HepG2 (cell line): ENCODE results near the gene UACA. TPM values are rescaled to one million over a fixed set of nuclear protein-coding genes. Genes with fewer than 3 reads are reported as not detected.

Source experiments
- ATAC-seq: fragments of 200-7000 bp; cut with Tn5 transposase; 3 replicates; pipeline ENCODE4 v1.9.1; 2020; ENCODE audit warnings: mild to moderate bottlenecking, moderate library complexity
- BruUV-seq: library from RNA; stranded (reverse); fragments of 400-500 nt; replicated peaks from 2 replicates; lab custom pipeline; 2021; lab: Mats Ljungman, UMichigan
- CTCF ChIA-PET: fragments of 300-600 bp; formaldehyde crosslinking; extraction: SDS; loops from one replicate; lab custom pipeline; 2021; ENCODE audit warnings: low total read pairs, inconsistent platforms, low intra/inter-chr PET ratio; lab: Yijun Ruan, JAX
- POLR2A ChIA-PET: fragments of 350-600 bp; sonication (Branson Sonifier 250); formaldehyde crosslinking; loops from one replicate; lab custom pipeline; 2020; ENCODE audit warnings: antibody characterized with exemption, inconsistent platforms; lab: Yijun Ruan, JAX
- DNase-seq: peaks from one replicate; pipeline ENCODE4 v3.0.0-alpha.2; 2015; ENCODE audit warnings: low spot score
- FAIRE-seq: peaks from 3 replicates; lab custom pipeline; 2011; peaks lifted over from hg19 to GRCh38; lab: Jason Lieb, UNC
- H2AFZ ChIP-seq: one replicate; pipeline ENCODE4 v1.6.1; 2011; ENCODE audit warnings: low read length, inconsistent platforms
- H3K27ac ChIP-seq: fragments of 300-600 bp; 3 replicates; pipeline ENCODE4 v1.8.0; 2011; ENCODE audit warnings: mixed run types, mild to moderate bottlenecking, mixed read lengths, low read length, inconsistent platforms; ENCODE audit not compliant: insufficient read depth; ENCODE audit errors: extremely low read length
- H3K27me3 ChIP-seq, 2 experiments: fragments of 200-600 bp in 1 of 2; 2 replicates in 1 of 2; 3 replicates in 1 of 2; pipeline versions ENCODE4 v1.6.0 to v1.8.0; 2011; ENCODE audit warnings: low read length in 2 of 2, mild to moderate bottlenecking in 2 of 2, moderate library complexity in 2 of 2, inconsistent platforms in 1 of 2; ENCODE audit not compliant: insufficient read depth in 2 of 2, control insufficient read depth in 1 of 2
- H3K36me3 ChIP-seq, 2 experiments: fragments of 200-600 bp in 1 of 2; replicated peaks in 1 of 2; 2 replicates in 1 of 2; 3 replicates in 1 of 2; pipeline versions ENCODE4 v1.5.1 to v1.8.0; 2011; ENCODE audit warnings: low read length in 2 of 2, inconsistent platforms in 1 of 2; ENCODE audit not compliant: insufficient read depth in 2 of 2, control insufficient read depth in 1 of 2
- H3K4me1 ChIP-seq: 2 replicates; pipeline ENCODE4 v1.5.1; 2012; ENCODE audit warnings: low read length, inconsistent platforms; ENCODE audit not compliant: insufficient read depth
- H3K4me2 ChIP-seq: 2 replicates; pipeline ENCODE4 v1.6.0; 2011; ENCODE audit warnings: low read depth, low read length, inconsistent platforms
- H3K4me3 ChIP-seq, 3 experiments: fragments of 200-600 bp in 1 of 3; sonication (generic), shearing (Covaris generic) in 1 of 3; replicated peaks in 1 of 3; 2 replicates each; pipeline ENCODE4 v1.5.1; 2011 to 2016; ENCODE audit warnings: low read length in 3 of 3, inconsistent platforms in 2 of 3, low read depth in 2 of 3, mild to moderate bottlenecking in 2 of 3, control low read depth in 1 of 3, mixed read lengths in 1 of 3; ENCODE audit not compliant: insufficient read depth in 1 of 3
- H3K79me2 ChIP-seq: one replicate; pipeline ENCODE4 v1.6.1; 2011; ENCODE audit warnings: low read length, inconsistent platforms; ENCODE audit not compliant: insufficient read depth
- H3K9ac ChIP-seq: 2 replicates; pipeline ENCODE4 v1.6.0; 2011; ENCODE audit warnings: mild to moderate bottlenecking, low read depth, low read length, inconsistent platforms; ENCODE audit not compliant: insufficient read depth
- H3K9me3 ChIP-seq: 2 replicates; pipeline ENCODE4 v1.5.1; 2012; ENCODE audit warnings: mild to moderate bottlenecking, low read length
- H4K20me1 ChIP-seq: 2 replicates; pipeline ENCODE4 v1.6.0; 2011; ENCODE audit warnings: inconsistent platforms, mild to moderate bottlenecking, low read length, moderate library complexity; ENCODE audit not compliant: insufficient read depth
- EEA1 ChIP-seq: sonication (generic); formaldehyde crosslinking; IDR thresholded peaks from 2 replicates; pipeline ENCODE4 v1.5.1; 2020; ENCODE audit warnings: mild to moderate bottlenecking, missing genetic modification reagents, borderline replicate concordance
- FOXP1 ChIP-seq, 2 experiments: fragments of 450-650 bp in 1 of 2; IDR thresholded peaks; 2 replicates each; pipeline ENCODE4 v1.6.1; 2017 to 2018; ENCODE audit warnings: antibody characterized with exemption in 1 of 2
- LCORL ChIP-seq, 2 experiments: fragments of 450-650 bp in 1 of 2; sonication (generic) in 1 of 2; formaldehyde crosslinking in 1 of 2; IDR thresholded peaks; 2 replicates each; pipeline versions ENCODE4 v1.5.0 to v1.6.1; 2017 to 2020; ENCODE audit warnings: antibody characterized with exemption in 1 of 2, missing genetic modification reagents in 1 of 2
- MAFF ChIP-seq: IDR thresholded peaks from 2 replicates; pipeline ENCODE4 v1.6.1; 2011; ENCODE audit warnings: low read depth, low read length, improper control_type of control experiment
- MAFK ChIP-seq, 2 experiments: IDR thresholded peaks in 1 of 2; conservative IDR thresholded peaks in 1 of 2; 2 replicates each; pipeline ENCODE4 v1.6.1; 2011; ENCODE audit warnings: improper control_type of control experiment in 2 of 2, low read length in 2 of 2
- NFE2L2 ChIP-seq: fragments of 150-350 bp; IDR thresholded peaks from 2 replicates; pipeline ENCODE4 v1.6.1; 2014; ENCODE audit warnings: low read length
- STAT5B ChIP-seq: sonication (generic); formaldehyde crosslinking; IDR thresholded peaks from 2 replicates; pipeline ENCODE4 v1.4.0; 2020; ENCODE audit warnings: missing genetic modification reagents
- ZNF331 ChIP-seq: sonication (generic); formaldehyde crosslinking; IDR thresholded peaks from 2 replicates; pipeline ENCODE4 v1.4.0; 2020; ENCODE audit warnings: missing genetic modification reagents
- WGBS: methylation state at CpG from one replicate; pipeline ENCODE4 v1.1.6; 2017; ENCODE audit warnings: low lambda C conversion rate; 5-methylcytosine and 5-hydroxymethylcytosine counted together
- in situ Hi-C: cut with HindIII; loops from 2 replicates; pipeline ENCODE4 v1.10.0; 2017; ENCODE audit warnings: low pct_unique_long_range_greater_than_20kb; ENCODE audit not compliant: extremely low pct_ligation_motif_present
- intact Hi-C: fragments of 100-400 bp; cut with micrococcal nuclease; formaldehyde crosslinking; loops from one replicate; pipeline ENCODE4 v1.10.0; 2022; ENCODE audit not compliant: unreplicated experiment
- polyA plus RNA-seq, 8 experiments: library from polyadenylated mRNA; depleted of rRNA in 3 of 8; stranded (reverse) in 7 of 8; unstranded in 1 of 8; fragments of >200 nt; fragmentation: Illumina TruSeq in 4 of 8; extraction: Trizol in 4 of 8; gene quantifications; 2 replicates each; pipeline versions ENCODE4 v1.2.1 to v1.2.3, GENCODE V29; 2011 to 2016; ENCODE audit warnings: low read depth in 4 of 8, missing spikeins in 1 of 8, mixed read lengths in 1 of 8; ENCODE audit not compliant: insufficient read depth in 1 of 8
- total RNA-seq, 5 experiments: library from RNA; depleted of rRNA; stranded (reverse); fragments of >200 nt; fragmentation: Illumina TruSeq; extraction: Trizol; gene quantifications; 2 replicates each; pipeline ENCODE4 v1.2.3, GENCODE V29; 2016; ENCODE audit warnings: low read depth in 1 of 5
- TF ChIP-seq, protein P1 (sequence below): sonication (generic); formaldehyde crosslinking; IDR thresholded peaks from 2 replicates; pipeline ENCODE4 v1.4.0; 2020; ENCODE audit warnings: missing genetic modification reagents, borderline replicate concordance
- TF ChIP-seq, protein P2 (sequence below): sonication (generic); formaldehyde crosslinking; IDR thresholded peaks from 2 replicates; pipeline ENCODE4 v1.4.0; 2020; ENCODE audit warnings: missing genetic modification reagents, low read depth, mild to moderate bottlenecking, borderline replicate concordance
- TF ChIP-seq, protein P3 (sequence below), 2 experiments: fragments of 450-650 bp in 1 of 2; sonication (generic) in 1 of 2; formaldehyde crosslinking in 1 of 2; IDR thresholded peaks; 2 replicates each; pipeline versions ENCODE4 v1.6.1 to v1.8.0; 2016 to 2022; ENCODE audit warnings: antibody characterized with exemption in 1 of 2, mild to moderate bottlenecking in 1 of 2, missing genetic modification reagents in 1 of 2

The UACA gene
- total and polyA plus RNA-seq, 2 of the 13 experiments (the other 11 are each of a cell fraction or from before 2014, with no cell fraction given): 17.8 to 39.2 TPM

DNA sequence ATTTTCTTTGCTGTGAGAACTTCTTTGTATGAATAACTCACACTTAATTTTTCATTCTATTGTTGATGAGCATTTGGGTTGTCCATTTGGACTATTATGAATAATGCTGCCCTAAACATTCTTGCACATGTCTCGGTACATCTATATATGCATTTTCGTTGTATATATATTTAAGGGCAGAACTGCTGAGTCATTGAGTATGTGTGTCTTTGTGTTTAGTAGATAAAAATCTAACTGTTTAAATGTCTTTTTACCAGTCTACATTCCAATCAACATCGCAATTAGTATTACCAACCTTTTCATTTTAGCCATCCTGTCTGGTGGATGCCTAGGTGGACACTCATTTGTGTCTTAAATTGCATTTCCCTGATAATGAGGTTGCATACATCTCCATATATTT lies 144.4 kb downstream of the UACA start:
- H3K36me3 ChIP-seq: no peaks in the 10 kb centered on the region
- H3K4me2 ChIP-seq: no peak overlapping the region
- H4K20me1 ChIP-seq: no peaks in the 10 kb centered on the region
- intact Hi-C loops (no loop called here), in situ Hi-C loops (no loop called here)
- H2AFZ ChIP-seq: no peak overlapping the region
- DNase-seq: no peak
- FAIRE-seq: no peak
- CTCF ChIA-PET: no interaction called here
- H3K27ac ChIP-seq: no peak overlapping the region
- H3K4me1 ChIP-seq: peaks cover 36% of the 10 kb centered on the region
- peaks cover 10% of the 10 kb centered on the region for H3K9me3 ChIP-seq
- POLR2A ChIA-PET: no interaction called here
- TF ChIP-seq, protein P1, sequence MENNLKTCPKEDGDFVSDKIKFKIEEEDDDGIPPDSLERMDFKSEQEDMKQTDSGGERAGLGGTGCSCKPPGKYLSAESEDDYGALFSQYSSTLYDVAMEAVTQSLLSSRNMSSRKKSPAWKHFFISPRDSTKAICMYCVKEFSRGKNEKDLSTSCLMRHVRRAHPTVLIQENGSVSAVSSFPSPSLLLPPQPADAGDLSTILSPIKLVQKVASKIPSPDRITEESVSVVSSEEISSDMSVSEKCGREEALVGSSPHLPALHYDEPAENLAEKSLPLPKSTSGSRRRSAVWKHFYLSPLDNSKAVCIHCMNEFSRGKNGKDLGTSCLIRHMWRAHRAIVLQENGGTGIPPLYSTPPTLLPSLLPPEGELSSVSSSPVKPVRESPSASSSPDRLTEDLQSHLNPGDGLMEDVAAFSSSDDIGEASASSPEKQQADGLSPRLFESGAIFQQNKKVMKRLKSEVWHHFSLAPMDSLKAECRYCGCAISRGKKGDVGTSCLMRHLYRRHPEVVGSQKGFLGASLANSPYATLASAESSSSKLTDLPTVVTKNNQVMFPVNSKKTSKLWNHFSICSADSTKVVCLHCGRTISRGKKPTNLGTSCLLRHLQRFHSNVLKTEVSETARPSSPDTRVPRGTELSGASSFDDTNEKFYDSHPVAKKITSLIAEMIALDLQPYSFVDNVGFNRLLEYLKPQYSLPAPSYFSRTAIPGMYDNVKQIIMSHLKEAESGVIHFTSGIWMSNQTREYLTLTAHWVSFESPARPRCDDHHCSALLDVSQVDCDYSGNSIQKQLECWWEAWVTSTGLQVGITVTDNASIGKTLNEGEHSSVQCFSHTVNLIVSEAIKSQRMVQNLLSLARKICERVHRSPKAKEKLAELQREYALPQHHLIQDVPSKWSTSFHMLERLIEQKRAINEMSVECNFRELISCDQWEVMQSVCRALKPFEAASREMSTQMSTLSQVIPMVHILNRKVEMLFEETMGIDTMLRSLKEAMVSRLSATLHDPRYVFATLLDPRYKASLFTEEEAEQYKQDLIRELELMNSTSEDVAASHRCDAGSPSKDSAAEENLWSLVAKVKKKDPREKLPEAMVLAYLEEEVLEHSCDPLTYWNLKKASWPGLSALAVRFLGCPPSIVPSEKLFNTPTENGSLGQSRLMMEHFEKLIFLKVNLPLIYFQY (CRISPR knock-in tag): no peak
- TF ChIP-seq LCORL (IDR thresholded peaks at IDR 0.05) (no peak), LCORL (CRISPR knock-in tag; IDR thresholded peaks at IDR 0.05) (no peak), MAFF (peak; percentile 76), FOXP1 (IDR thresholded peaks at IDR 0.05) (no peak), FOXP1 (CRISPR knock-in tag; IDR thresholded peaks at IDR 0.05) (no peak), ZNF331 (CRISPR knock-in tag) (no peak), NFE2L2 (peak; percentile 95), MAFK (conservative IDR thresholded peaks at IDR 0.05 in 1 of 2, IDR thresholded peaks at IDR 0.05 in 1 of 2; ENCODE audit: low read length in 2 of 2) (peak; percentile 78 to 83), STAT5B (CRISPR knock-in tag) (no peak), EEA1 (CRISPR knock-in tag) (no peak)
- TF ChIP-seq, protein P2, sequence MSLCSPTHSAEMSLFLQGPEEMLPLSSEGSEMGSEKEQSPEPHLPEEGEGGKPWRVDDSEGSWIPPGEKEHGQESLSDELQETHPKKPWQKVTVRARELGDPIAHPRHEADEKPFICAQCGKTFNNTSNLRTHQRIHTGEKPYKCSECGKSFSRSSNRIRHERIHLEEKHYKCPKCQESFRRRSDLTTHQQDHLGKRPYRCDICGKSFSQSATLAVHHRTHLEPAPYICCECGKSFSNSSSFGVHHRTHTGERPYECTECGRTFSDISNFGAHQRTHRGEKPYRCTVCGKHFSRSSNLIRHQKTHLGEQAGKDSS (CRISPR knock-in tag): no peak
- TF ChIP-seq, protein P3, sequence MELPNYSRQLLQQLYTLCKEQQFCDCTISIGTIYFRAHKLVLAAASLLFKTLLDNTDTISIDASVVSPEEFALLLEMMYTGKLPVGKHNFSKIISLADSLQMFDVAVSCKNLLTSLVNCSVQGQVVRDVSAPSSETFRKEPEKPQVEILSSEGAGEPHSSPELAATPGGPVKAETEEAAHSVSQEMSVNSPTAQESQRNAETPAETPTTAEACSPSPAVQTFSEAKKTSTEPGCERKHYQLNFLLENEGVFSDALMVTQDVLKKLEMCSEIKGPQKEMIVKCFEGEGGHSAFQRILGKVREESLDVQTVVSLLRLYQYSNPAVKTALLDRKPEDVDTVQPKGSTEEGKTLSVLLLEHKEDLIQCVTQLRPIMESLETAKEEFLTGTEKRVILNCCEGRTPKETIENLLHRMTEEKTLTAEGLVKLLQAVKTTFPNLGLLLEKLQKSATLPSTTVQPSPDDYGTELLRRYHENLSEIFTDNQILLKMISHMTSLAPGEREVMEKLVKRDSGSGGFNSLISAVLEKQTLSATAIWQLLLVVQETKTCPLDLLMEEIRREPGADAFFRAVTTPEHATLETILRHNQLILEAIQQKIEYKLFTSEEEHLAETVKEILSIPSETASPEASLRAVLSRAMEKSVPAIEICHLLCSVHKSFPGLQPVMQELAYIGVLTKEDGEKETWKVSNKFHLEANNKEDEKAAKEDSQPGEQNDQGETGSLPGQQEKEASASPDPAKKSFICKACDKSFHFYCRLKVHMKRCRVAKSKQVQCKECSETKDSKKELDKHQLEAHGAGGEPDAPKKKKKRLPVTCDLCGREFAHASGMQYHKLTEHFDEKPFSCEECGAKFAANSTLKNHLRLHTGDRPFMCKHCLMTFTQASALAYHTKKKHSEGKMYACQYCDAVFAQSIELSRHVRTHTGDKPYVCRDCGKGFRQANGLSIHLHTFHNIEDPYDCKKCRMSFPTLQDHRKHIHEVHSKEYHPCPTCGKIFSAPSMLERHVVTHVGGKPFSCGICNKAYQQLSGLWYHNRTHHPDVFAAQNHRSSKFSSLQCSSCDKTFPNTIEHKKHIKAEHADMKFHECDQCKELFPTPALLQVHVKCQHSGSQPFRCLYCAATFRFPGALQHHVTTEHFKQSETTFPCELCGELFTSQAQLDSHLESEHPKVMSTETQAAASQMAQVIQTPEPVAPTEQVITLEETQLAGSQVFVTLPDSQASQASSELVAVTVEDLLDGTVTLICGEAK (IDR thresholded peaks at IDR 0.05): no peak
- TF ChIP-seq, protein P3 (CRISPR knock-in tag; IDR thresholded peaks at IDR 0.05): no peak
- ATAC-seq: no peak
- WGBS: 53% methylated on average over 3 of the region's 3 CpGs
- H3K9ac ChIP-seq: no peak overlapping the region
- no peaks in the 10 kb centered on the region for H3K27me3 ChIP-seq
- H3K79me2 ChIP-seq: no peaks in the 10 kb centered on the region
- no peak overlapping the region for H3K4me3 ChIP-seq
- no TSS peak for BruUV-seq
